Dendritic cell treated with granulocyte-macrophage colony-stimulating factor and Interleukin-4, amounts not matched to agents 40 ng/mL and 50 ng/mL, for 4 days (primary cell): ENCODE measurements around the gene MORC3.
A peak's percentile ranks its signal among the peaks of the same experiment; 100 is the strongest.
"Not testable (repeated sequence)": the region's sequence is repeated elsewhere in the genome, so short reads cannot be mapped to it uniquely, and the experiment has no call there.

Source experiments
- H3K27ac Mint-ChIP-seq: one replicate; pipeline ENCODE4 v1.8.0; 2022; ENCODE audit warnings: mild to moderate bottlenecking, mixed read lengths
- H3K27me3 Mint-ChIP-seq: one replicate; pipeline ENCODE4 v1.8.0; 2022; ENCODE audit warnings: mild to moderate bottlenecking, mixed read lengths
- H3K36me3 Mint-ChIP-seq: one replicate; pipeline ENCODE4 v1.8.0; 2022; ENCODE audit warnings: low read depth, mixed read lengths
- H3K4me1 Mint-ChIP-seq: one replicate; pipeline ENCODE4 v1.8.0; 2022; ENCODE audit warnings: low read depth, mixed read lengths
- H3K4me3 Mint-ChIP-seq: one replicate; pipeline ENCODE4 v1.8.0; 2022; ENCODE audit warnings: mild to moderate bottlenecking, moderate library complexity, mixed read lengths
- H3K9me3 Mint-ChIP-seq: one replicate; pipeline ENCODE4 v1.8.0; 2022; ENCODE audit warnings: mixed read lengths
- intact Hi-C: fragments of 100-400 bp; cut with micrococcal nuclease; formaldehyde crosslinking; loops from one replicate; pipeline ENCODE4 v1.15.0; 2022

MORC3 gene

GRCh38 chr21:36313446-36313845 lies 6.6 kb upstream of the MORC3 start:
- intact Hi-C loops, H3K27me3 Mint-ChIP-seq: not testable (repeated sequence)

GRCh38 chr21:36316045-36316444 lies 4.0 kb upstream of the MORC3 start:
- H3K27me3 Mint-ChIP-seq, H3K4me3 Mint-ChIP-seq, H3K36me3 Mint-ChIP-seq, H3K4me1 Mint-ChIP-seq, intact Hi-C loops, H3K27ac Mint-ChIP-seq, H3K9me3 Mint-ChIP-seq: not testable (repeated sequence)

More at GRCh38 chr21:36313446-36313845, 6.6 kb upstream of the MORC3 start:
- H3K4me1 Mint-ChIP-seq, H3K9me3 Mint-ChIP-seq, H3K4me3 Mint-ChIP-seq, H3K27ac Mint-ChIP-seq, H3K36me3 Mint-ChIP-seq: not testable (repeated sequence)

- Mint-ChIP-seq H3K9me3 (no peaks in the 10 kb centered on the region), H3K27me3 (no peaks in the 10 kb centered on the region), H3K27ac (no peak overlapping the region), H3K4me1 (peaks cover 18% of the 10 kb centered on the region), H3K36me3 (peaks cover 18% of the 10 kb centered on the region), H3K4me3 (no peak overlapping the region)
- intact Hi-C loops, result no loop called here
These were observed 3.0 kb upstream of the MORC3 start for GRCh38 chr21:36316872-36317484.

- peak overlapping the region; percentile 83 for H3K4me3 Mint-ChIP-seq
- H3K9me3 Mint-ChIP-seq, H3K27me3 Mint-ChIP-seq, intact Hi-C loops: not testable (repeated sequence)
- peaks cover 37% of the 10 kb centered on the region for H3K4me1 Mint-ChIP-seq
- peaks cover 36% of the 10 kb centered on the region for H3K36me3 Mint-ChIP-seq
- H3K27ac Mint-ChIP-seq, result peak overlapping the region; percentile 96
These were observed 611 bp upstream of the MORC3 start for GRCh38 chr21:36319406-36319766.

- Mint-ChIP-seq H3K4me3 (peak overlapping the region; percentile 83), H3K9me3 (no peaks in the 10 kb centered on the region), H3K4me1 (peaks cover 45% of the 10 kb centered on the region), H3K36me3 (peaks cover 48% of the 10 kb centered on the region), H3K27me3 (no peaks in the 10 kb centered on the region), H3K27ac (peak overlapping the region; percentile 96)
- intact Hi-C loops, result loop anchor here (10.0 kb wide), 1 partner anchor 166 kb away; the partner anchor contains the start of gene DOP1B
These were observed 676 bp downstream of the MORC3 start for GRCh38 chr21:36320421-36321324.

DNA sequence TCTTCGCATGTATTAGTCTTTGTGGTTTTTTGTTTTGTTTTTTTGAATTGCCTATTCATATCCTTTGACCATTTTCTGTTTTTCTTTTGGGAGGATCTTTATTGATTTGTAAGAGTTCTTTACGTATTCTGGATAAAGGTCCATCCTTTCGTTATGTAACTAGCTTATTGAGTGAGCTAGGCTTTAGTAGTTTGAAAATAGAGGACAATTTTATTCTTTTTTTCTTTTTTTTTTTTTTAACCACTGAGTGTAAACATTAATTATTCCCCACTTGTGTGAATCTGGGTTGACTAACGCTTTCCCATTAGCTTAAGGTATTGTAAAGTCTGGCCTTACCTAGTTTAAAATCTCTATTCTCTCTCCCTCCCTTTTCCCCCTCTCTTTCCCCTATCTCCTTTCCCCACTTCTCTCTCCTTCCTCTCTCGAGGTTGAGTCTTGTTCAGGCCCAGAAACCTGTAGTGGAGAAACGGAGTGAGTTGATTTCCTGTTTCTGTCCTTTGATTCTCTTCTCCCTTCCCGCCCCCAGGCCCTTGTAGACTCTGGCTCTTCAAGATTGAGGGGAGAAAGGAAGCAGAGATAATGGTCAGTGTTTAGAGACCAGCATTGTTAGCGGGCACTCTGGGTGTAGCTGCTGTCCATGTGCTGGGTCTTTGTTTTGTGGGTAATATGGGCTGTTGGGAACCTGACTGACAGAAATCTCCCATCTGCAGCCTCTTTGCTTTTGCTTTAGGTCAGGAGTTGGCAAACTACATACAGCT lies 1.5 kb downstream of the MORC3 start:
- Mint-ChIP-seq H3K4me3 (peak overlapping the region; percentile 83), H3K36me3 (peaks cover 54% of the 10 kb centered on the region), H3K4me1 (peaks cover 45% of the 10 kb centered on the region), H3K27me3 (no peaks in the 10 kb centered on the region), H3K9me3 (no peaks in the 10 kb centered on the region), H3K27ac (peak overlapping the region; percentile 96)
- intact Hi-C loops, result loop anchor here (10.0 kb wide), 1 partner anchor 167 kb away; the partner anchor contains the start of gene DOP1B

GRCh38 chr21:36322083-36322424 lies 2.1 kb downstream of the MORC3 start:
- Mint-ChIP-seq H3K4me3 (peak overlapping the region; percentile 83), H3K27me3 (no peaks in the 10 kb centered on the region), H3K4me1 (peaks cover 47% of the 10 kb centered on the region), H3K36me3 (peaks cover 57% of the 10 kb centered on the region), H3K27ac (peak overlapping the region; percentile 96), H3K9me3 (no peaks in the 10 kb centered on the region)
- intact Hi-C loops, result loop anchor here (10.0 kb wide), 1 partner anchor 167 kb away; the partner anchor contains the start of gene DOP1B

DNA sequence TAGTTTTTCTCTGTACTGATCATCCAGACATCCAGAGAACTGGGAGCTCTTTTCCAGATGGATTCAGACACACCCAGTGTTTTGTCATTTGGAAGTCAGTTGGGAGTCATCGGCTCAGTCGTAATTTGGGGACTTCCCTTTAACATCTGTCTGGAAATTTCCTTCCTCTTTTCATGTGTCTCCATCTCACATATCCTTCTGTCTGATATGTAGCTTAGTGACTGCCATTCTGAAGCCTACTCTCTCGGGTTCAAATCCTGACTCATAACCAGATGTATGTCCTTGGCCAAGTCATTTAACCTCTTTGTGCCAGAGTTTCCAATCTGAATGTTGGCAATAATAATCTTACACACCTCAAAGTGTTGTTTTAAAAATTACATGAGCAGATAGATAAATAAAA lies 3.0 kb downstream of the MORC3 start:
- intact Hi-C loops, result loop anchor here (10.0 kb wide), 1 partner anchor 168 kb away; the partner anchor contains the start of gene DOP1B
- H3K4me1 Mint-ChIP-seq, result peaks cover 55% of the 10 kb centered on the region
- H3K27ac Mint-ChIP-seq, result peak overlapping the region; percentile 96
- peaks cover 65% of the 10 kb centered on the region for H3K36me3 Mint-ChIP-seq
- H3K4me3 Mint-ChIP-seq, result peak overlapping the region; percentile 54
- H3K27me3 Mint-ChIP-seq, result no peaks in the 10 kb centered on the region
- no peaks in the 10 kb centered on the region for H3K9me3 Mint-ChIP-seq

DNA sequence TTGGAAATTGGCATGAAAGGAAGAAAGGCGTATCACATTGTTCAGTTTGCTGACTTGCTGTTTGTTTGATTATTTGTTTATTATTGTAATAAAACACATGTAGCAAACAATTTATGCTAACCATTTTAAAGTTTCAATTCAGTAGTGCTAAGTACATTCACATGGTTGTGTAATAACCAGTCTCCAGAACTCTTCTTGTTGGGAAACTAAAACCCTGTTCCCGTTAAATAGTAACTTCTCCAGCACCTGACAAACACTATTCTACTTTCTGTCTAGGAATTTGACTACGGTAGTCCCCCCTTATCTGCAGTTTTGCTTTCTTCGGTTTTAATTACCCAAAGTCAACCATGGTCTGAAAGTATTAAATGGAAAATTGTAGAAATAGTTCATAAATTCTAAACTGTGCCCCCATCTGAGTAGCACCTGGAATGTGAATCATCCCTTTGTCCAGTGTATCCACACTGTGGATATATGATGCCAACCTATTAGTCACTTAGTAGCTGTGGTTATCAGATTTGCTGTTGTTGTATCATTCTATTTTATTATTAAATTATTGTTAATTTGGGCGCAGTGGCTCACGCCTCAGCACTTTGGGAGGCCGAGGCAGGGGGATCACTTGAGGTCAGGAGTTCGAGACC lies 5.5 kb downstream of the MORC3 start:
- intact Hi-C loops, result loop anchor here (10.0 kb wide), 1 partner anchor 171 kb away; the partner anchor contains the start of gene DOP1B
- Mint-ChIP-seq H3K27me3 (no peaks in the 10 kb centered on the region), H3K9me3 (no peaks in the 10 kb centered on the region), H3K27ac (no peak overlapping the region), H3K4me3 (no peak overlapping the region), H3K4me1 (peaks cover 69% of the 10 kb centered on the region), H3K36me3 (peaks cover 82% of the 10 kb centered on the region)

DNA sequence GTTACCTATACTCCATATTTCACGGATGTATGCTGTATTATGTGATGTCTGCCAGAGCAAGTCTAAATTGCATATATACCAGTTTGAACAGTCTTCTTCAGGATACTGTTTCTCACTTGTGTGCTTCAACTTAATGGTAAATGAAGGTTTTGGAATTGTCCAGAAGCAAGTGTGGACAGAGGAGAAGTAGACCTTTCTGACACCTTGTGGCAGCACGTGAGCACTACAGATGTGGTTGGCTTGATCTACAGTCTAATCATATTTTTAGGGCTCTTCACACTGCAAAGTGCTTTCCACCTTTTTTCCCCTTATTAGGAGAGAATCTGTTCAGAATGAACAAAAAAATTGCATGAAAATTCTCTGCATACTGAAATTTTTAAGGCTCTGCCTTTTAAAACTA lies 10.9 kb downstream of the MORC3 start:
- H3K27me3 Mint-ChIP-seq, result no peaks in the 10 kb centered on the region
- no peak overlapping the region for H3K4me3 Mint-ChIP-seq
- H3K36me3 Mint-ChIP-seq, result peaks cover 90% of the 10 kb centered on the region
- no peaks in the 10 kb centered on the region for H3K9me3 Mint-ChIP-seq
- H3K27ac Mint-ChIP-seq, result peak overlapping the region; percentile 34
- intact Hi-C loops, result loop anchor here (5.0 kb wide), 1 partner anchor 34 kb away; no protein-coding TSS in a partner anchor
- H3K4me1 Mint-ChIP-seq, result peaks cover 36% of the 10 kb centered on the region

GRCh38 chr21:36337099-36337509 lies 17.1 kb downstream of the MORC3 start:
- H3K27ac Mint-ChIP-seq, result no peak overlapping the region
- no peak overlapping the region for H3K4me3 Mint-ChIP-seq
- H3K9me3 Mint-ChIP-seq, result no peaks in the 10 kb centered on the region
- H3K36me3 Mint-ChIP-seq, result peaks cover 98% of the 10 kb centered on the region
- no peaks in the 10 kb centered on the region for H3K4me1 Mint-ChIP-seq
- intact Hi-C loops, result no loop called here
- no peaks in the 10 kb centered on the region for H3K27me3 Mint-ChIP-seq

- no peaks in the 10 kb centered on the region for H3K27me3 Mint-ChIP-seq
- intact Hi-C loops, result no loop called here
- peaks cover 100% of the 10 kb centered on the region for H3K36me3 Mint-ChIP-seq
- H3K4me1 Mint-ChIP-seq, result no peaks in the 10 kb centered on the region
- H3K4me3 Mint-ChIP-seq, result no peak overlapping the region
- H3K27ac Mint-ChIP-seq, result no peak overlapping the region
- H3K9me3 Mint-ChIP-seq, result no peaks in the 10 kb centered on the region
These were observed 19.0 kb downstream of the MORC3 start for GRCh38 chr21:36338975-36339374.

- H3K36me3 Mint-ChIP-seq, result peaks cover 100% of the 10 kb centered on the region
- intact Hi-C loops, H3K27ac Mint-ChIP-seq, H3K9me3 Mint-ChIP-seq, H3K4me1 Mint-ChIP-seq, H3K27me3 Mint-ChIP-seq, H3K4me3 Mint-ChIP-seq: not testable (repeated sequence)
These were observed 22.6 kb downstream of the MORC3 start for GRCh38 chr21:36342581-36342980.
